Panc1 (cell line): ENCODE results near the gene SLC37A1. TPM values are rescaled to one million over a fixed set of nuclear protein-coding genes. Genes with fewer than 3 reads are reported as not detected.

Experiments used
- ATAC-seq: fragments of 200-7000 bp; cut with Tn5 transposase; 2 replicates; pipeline ENCODE4 v1.9.1; 2020; ENCODE audit warnings: mild to moderate bottlenecking, moderate library complexity
- Bru-seq: library from RNA; stranded (reverse); fragments of 400-500 nt; gene quantifications from one replicate; lab custom pipeline; 2021; lab: Mats Ljungman, UMichigan
- BruChase-seq, 2 experiments: library from RNA; stranded (reverse); fragments of 400-500 nt; gene quantifications; one replicate each; lab custom pipeline; 2021; lab: Mats Ljungman, UMichigan
- BruUV-seq: library from RNA; stranded (reverse); fragments of 400-500 nt; replicated peaks from 2 replicates; lab custom pipeline; 2021; lab: Mats Ljungman, UMichigan
- CTCF ChIA-PET: fragments of 300-600 bp; sonication (Branson Sonifier 250); formaldehyde crosslinking; loops from one replicate; lab custom pipeline; 2022; ENCODE audit warnings: antibody characterized with exemption; lab: Charles Lee
- POLR2A ChIA-PET: fragments of 300-600 bp; sonication (Branson Sonifier 250); formaldehyde crosslinking; loops from one replicate; lab custom pipeline; 2022; ENCODE audit warnings: antibody characterized with exemption; lab: Charles Lee
- DNase-seq: peaks from one replicate; pipeline ENCODE4 v3.0.0-alpha.2; 2010; ENCODE audit warnings: low read depth, low spot score
- H3K27ac ChIP-seq: 2 replicates; pipeline ENCODE4 v1.5.1; 2011; ENCODE audit warnings: mild to moderate bottlenecking, low read length, inconsistent platforms
- H3K27me3 ChIP-seq: fragments of 200-500 bp; sonication (Bioruptor generic); 2 replicates; pipeline ENCODE4 v1.6.0; 2014; ENCODE audit warnings: low read length, inconsistent platforms; ENCODE audit not compliant: control insufficient read depth, insufficient read depth
- H3K36me3 ChIP-seq: fragments of 200-500 bp; sonication (Bioruptor generic); 2 replicates; pipeline ENCODE4 v1.5.1; 2014; ENCODE audit warnings: inconsistent platforms, mild to moderate bottlenecking, low read length, moderate library complexity; ENCODE audit not compliant: control insufficient read depth, insufficient read depth
- H3K4me1 ChIP-seq: 2 replicates; pipeline ENCODE4 v1.5.1; 2011; ENCODE audit warnings: inconsistent platforms, mild to moderate bottlenecking, low read length, moderate library complexity; ENCODE audit not compliant: control insufficient read depth, insufficient read depth
- H3K4me3 ChIP-seq, 2 experiments: 2 replicates each; pipeline ENCODE4 v1.5.1; 2011 to 2012; ENCODE audit warnings: low read depth in 2 of 2, low read length in 2 of 2, mild to moderate bottlenecking in 2 of 2, inconsistent platforms in 1 of 2, moderate library complexity in 1 of 2
- H3K9me3 ChIP-seq: fragments of 200-500 bp; sonication (Bioruptor generic); 2 replicates; pipeline ENCODE4 v1.5.1; 2014; ENCODE audit warnings: low read depth, mild to moderate bottlenecking, inconsistent platforms, low read length, moderate library complexity; ENCODE audit not compliant: control insufficient read depth, insufficient read depth
- CTCF ChIP-seq: fragments of 450-650 bp; IDR thresholded peaks from 2 replicates; pipeline ENCODE4 v1.5.1; 2017; ENCODE audit warnings: mild to moderate bottlenecking
- POLR2AphosphoS5 ChIP-seq: IDR thresholded peaks from 2 replicates; pipeline ENCODE4 v1.6.1; 2012; ENCODE audit warnings: mild to moderate bottlenecking, low read depth, low read length, moderate library complexity
- REST ChIP-seq, 2 experiments: IDR thresholded peaks; 2 replicates each; pipeline ENCODE4 v1.6.1; 2011 to 2012; ENCODE audit warnings: low read depth in 2 of 2, control low read depth in 1 of 2, low read length in 1 of 2, mild to moderate bottlenecking in 1 of 2, moderate library complexity in 1 of 2; ENCODE audit not compliant: insufficient read depth in 1 of 2
- SIN3A ChIP-seq: IDR thresholded peaks from 2 replicates; pipeline ENCODE4 v1.6.1; 2012; ENCODE audit warnings: low read depth, mild to moderate bottlenecking, low read length, moderate library complexity, borderline replicate concordance; ENCODE audit not compliant: insufficient read depth
- TCF7L2 ChIP-seq: IDR thresholded peaks from 2 replicates; pipeline ENCODE4 v1.6.1; 2011; ENCODE audit warnings: mild to moderate bottlenecking, low read depth, low read length, inconsistent platforms
- in situ Hi-C: cut with HindIII; loops from 2 replicates; pipeline ENCODE4 v1.10.0; 2016; ENCODE audit warnings: low sequenced_read_pairs, low pct_unique_long_range_greater_than_20kb
- intact Hi-C: fragments of 100-400 bp; cut with micrococcal nuclease; formaldehyde crosslinking; loops from one replicate; pipeline ENCODE4 v1.10.0; 2022; ENCODE audit not compliant: unreplicated experiment
- long read RNA-seq: library from polyadenylated mRNA; unstranded; transcript quantifications from one replicate; pipeline ENCODE4 v2.0.0, GENCODE V29; 2021; ENCODE audit not compliant: unreplicated experiment
- polyA plus RNA-seq: library from polyadenylated mRNA; unstranded; fragments of >200 nt; gene quantifications from one replicate; pipeline ENCODE4 v1.2.1, GENCODE V29; 2012; ENCODE audit warnings: missing spikeins; ENCODE audit not compliant: insufficient read length
- total RNA-seq: library from RNA; stranded (reverse); gene quantifications from one replicate; pipeline ENCODE4 v1.2.1, GENCODE V29; 2021; ENCODE audit not compliant: unreplicated experiment

Gene SLC37A1
- 7.7 TPM for total RNA-seq
- 9.2 TPM for polyA plus RNA-seq
- percentile 50 among the genes with signal in this experiment for Bru-seq, nascent RNA
- percentile 49 among the genes with signal in this experiment for BruChase-seq, experiment 1, labeled RNA remaining after a 2-hour chase
- BruChase-seq, experiment 2, labeled RNA remaining after a 6-hour chase, result percentile 47 among the genes with signal in this experiment
- long read RNA-seq, partial matches to known transcripts, result 2 of 20 reads
- long read RNA-seq, other reads (novel, unspliced or antisense), result 15 of 20 reads

DNA sequence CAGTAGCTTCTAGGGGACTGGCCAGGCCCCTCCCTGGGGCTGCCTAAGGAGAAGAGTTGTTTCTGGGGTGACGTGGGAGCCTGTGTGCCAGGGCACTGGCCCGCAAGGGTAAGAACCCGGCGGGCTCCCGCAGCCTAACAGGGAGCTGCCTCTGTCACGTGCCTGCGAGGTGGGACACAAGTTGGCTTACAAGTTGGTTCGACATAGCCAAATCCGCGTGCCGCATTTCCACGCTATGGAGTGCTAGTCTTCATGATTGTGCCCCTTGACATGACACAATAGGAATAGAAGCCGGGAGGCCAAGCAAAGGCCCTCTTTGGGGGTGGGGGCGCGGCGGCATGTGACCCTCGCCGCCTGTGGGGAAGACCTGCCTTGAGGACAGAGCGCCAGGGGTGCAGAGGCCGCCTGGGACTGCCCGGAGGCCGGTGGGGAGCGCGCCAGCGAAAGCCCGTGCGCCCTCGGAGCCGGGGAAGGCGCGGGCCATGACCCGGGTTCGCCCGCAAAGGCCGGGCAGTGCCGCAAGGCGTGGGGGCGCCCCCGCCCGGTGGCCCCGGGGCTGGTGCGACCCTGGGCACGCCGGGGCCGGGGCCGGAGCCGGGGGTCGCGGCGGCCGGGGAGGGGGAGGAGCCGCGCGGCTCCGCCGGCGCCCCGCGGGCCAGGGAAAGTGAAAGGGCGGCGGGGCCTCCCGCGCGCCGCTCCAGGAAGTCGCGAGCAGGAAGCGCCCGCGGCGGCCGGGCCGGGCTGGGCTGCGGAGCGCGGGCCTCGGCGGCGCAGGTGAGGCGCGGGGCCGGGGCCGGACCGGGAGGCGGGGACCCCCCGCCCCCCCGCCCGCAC, at the start of gene SLC37A1:
Gene SLC37A1, plus strand, starts transcription at position 702 of the 834 bp plus-strand sequence. CDS start 4,603 bp downstream, outside the sequence.
- ATAC-seq (peak; percentile 73), DNase-seq (no peak)
- BruUV-seq, result no TSS peak
- no peak for TF ChIP-seq SIN3A
- peak; percentile 56 for TF ChIP-seq CTCF
- no peak for TF ChIP-seq TCF7L2
- H3K4me3 ChIP-seq, result peak within 1 kb of the TSS; percentile 51 to 64
- no peaks in the 10 kb centered on the region for H3K36me3 ChIP-seq
- ChIA-PET CTCF (no interaction called here), POLR2A (no interaction called here)
- intact Hi-C loops, result no loop called here
- H3K27ac ChIP-seq, result peak within 1 kb of the TSS; percentile 39; the same call in 1 of the 2 replicates
- in situ Hi-C loops, result no loop called here
- no peaks in the 10 kb centered on the region for H3K27me3 ChIP-seq
- peaks cover 14% of the 10 kb centered on the region for H3K4me1 ChIP-seq
- no peaks in the 10 kb centered on the region for H3K9me3 ChIP-seq

- ATAC-seq (no peak; the same call in 1 of the 2 replicates), DNase-seq (no peak)
- no peaks in the 10 kb centered on the region for H3K27me3 ChIP-seq
- H3K9me3 ChIP-seq, result no peaks in the 10 kb centered on the region
- H3K27ac ChIP-seq, result no peak overlapping the region
- BruUV-seq, result no TSS peak
- H3K4me3 ChIP-seq, result no peak overlapping the region
- POLR2A ChIA-PET, result no interaction called here
- TF ChIP-seq POLR2AphosphoS5 (no peak), TCF7L2 (no peak), CTCF (no peak), SIN3A (no peak), REST (IDR thresholded peaks at IDR 0.05; ENCODE audit: insufficient read depth in 1 of 2, low read depth in 2 of 2, low read length in 1 of 2) (no peak)
- no peaks in the 10 kb centered on the region for H3K4me1 ChIP-seq
- intact Hi-C loops, result no loop called here
- no peaks in the 10 kb centered on the region for H3K36me3 ChIP-seq
- CTCF ChIA-PET, result no interaction called here
- in situ Hi-C loops, result no loop called here
Observed at GRCh38 chr21:42463861-42464515, 49.7 kb upstream of the SLC37A1 start.
